CD1c-positive myeloid dendritic cell (primary cell): Measurements from ENCODE around the gene NPR2.

Experiments
- DNase-seq: peaks from one replicate; pipeline ENCODE4 v3.0.0-alpha.2; 2016; ENCODE audit errors: extremely low spot score

NPR2 gene

DNA sequence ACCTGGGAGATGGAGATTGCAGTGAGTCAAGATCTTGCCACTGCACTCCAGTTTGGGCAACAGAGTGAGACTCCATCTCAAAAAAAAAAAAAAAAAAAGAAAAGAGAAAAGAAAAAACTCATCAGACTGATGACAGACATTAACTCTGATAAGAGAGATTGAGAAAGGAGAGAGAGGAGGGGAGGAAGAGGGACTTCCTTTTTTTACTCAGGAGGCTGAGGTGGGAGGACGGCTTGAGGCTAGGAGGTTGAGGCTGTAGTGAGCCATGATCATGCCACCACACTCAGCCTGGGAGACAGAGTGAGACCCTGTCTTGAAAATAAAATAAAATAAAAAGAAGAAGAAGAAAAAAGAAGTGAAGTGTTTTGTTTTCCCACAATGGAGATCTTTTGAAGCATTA lies 27.6 kb upstream of the NPR2 start:
- DNase-seq = no peak

- DNase-seq = no peak
Observed at GRCh38 chr9:35766997-35767396, 24.4 kb upstream of the NPR2 start.

GRCh38 chr9:35767458-35767857 lies 23.9 kb upstream of the NPR2 start:
- DNase-seq = no peak

GRCh38 chr9:35769763-35770162 lies 21.6 kb upstream of the NPR2 start:
- no peak for DNase-seq

DNA sequence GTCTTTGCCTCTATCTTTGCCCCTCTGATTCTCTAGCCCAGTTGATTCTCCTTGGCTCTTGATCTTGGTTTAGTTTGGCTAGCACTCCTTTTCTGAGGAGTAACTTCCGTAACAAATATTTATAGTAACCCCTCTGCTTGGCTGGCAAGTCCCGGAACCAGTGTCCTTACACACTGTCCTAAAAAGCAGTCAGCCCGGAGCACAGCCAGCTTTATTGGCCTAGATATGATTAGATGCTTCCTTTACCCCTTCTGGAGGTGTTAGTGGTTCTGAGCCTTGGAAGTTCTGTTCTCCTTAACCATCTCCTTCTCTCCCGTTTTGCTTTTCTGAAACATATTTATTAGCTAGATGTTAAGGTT lies 20.3 kb upstream of the NPR2 start:
- DNase-seq = no peak

DNA sequence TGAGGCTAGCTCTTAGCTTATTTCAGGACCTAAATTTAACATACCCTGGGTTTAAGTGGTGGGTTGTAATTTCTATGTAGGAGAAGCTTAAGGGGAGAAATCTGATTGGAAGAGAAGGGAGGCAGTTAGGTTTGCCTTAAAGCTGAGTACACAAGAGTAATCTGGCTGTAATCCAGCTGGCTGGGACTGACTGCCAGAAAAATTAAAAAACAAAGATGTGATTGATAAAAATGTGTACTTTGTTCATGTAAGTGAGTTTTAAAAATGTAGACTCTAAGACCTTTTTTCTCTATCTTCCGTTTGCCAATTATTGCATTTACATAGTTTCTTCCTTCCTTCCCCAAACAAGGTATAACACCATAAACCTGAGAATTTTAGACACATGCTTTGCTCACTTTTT lies 19.9 kb upstream of the NPR2 start:
- DNase-seq = no peak

- no peak for DNase-seq
Observed at GRCh38 chr9:35771943-35772342, 19.4 kb upstream of the NPR2 start.

- DNase-seq = peak; percentile 66
Observed at GRCh38 chr9:35774907-35775635, 16.3 kb upstream of the NPR2 start.

- DNase-seq = no peak
Observed at GRCh38 chr9:35776018-35776417, 15.4 kb upstream of the NPR2 start.

- no peak for DNase-seq
Observed at GRCh38 chr9:35778496-35778895, 12.9 kb upstream of the NPR2 start.

- no peak for DNase-seq
Observed at GRCh38 chr9:35781066-35781465, 10.3 kb upstream of the NPR2 start.

DNA sequence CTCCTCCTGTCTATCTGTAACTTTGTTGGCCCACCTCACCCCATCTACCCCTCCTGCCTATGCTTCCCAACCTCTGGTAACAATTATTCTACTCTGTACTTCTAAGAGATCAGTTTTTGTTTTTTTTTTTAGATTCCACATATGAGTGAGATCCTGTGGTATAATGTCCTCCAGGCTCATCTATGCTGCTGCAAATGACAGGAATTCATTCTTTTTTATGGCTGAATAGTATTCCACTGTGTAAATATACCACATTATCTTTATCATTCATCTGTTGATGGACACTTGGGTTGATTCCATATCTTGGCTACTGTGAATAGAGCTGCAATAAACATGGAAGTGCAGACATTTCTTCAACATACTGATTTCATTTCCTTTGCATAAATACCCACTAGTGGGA lies 8.0 kb upstream of the NPR2 start:
- DNase-seq = no peak

GRCh38 chr9:35789541-35789940 lies 1.9 kb upstream of the NPR2 start:
- DNase-seq = no peak

DNA sequence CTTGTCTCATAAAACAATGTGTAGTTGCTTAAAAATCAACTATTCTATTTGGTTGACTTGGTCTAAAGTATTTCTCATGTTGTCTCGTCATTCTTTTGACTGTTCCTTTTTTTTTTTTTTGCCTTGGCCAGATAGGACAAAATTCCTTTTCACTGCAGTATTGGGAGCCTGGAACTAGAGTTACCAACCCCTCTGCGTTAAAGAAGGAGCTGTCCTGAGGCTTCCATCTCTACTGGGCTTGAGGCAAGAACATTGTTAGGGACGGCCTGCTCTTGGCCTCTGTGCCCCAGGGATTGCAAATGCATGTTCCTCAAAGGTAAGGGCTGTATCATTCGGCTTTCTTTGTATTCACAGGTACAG lies 1.4 kb upstream of the NPR2 start:
- DNase-seq = no peak

DNA sequence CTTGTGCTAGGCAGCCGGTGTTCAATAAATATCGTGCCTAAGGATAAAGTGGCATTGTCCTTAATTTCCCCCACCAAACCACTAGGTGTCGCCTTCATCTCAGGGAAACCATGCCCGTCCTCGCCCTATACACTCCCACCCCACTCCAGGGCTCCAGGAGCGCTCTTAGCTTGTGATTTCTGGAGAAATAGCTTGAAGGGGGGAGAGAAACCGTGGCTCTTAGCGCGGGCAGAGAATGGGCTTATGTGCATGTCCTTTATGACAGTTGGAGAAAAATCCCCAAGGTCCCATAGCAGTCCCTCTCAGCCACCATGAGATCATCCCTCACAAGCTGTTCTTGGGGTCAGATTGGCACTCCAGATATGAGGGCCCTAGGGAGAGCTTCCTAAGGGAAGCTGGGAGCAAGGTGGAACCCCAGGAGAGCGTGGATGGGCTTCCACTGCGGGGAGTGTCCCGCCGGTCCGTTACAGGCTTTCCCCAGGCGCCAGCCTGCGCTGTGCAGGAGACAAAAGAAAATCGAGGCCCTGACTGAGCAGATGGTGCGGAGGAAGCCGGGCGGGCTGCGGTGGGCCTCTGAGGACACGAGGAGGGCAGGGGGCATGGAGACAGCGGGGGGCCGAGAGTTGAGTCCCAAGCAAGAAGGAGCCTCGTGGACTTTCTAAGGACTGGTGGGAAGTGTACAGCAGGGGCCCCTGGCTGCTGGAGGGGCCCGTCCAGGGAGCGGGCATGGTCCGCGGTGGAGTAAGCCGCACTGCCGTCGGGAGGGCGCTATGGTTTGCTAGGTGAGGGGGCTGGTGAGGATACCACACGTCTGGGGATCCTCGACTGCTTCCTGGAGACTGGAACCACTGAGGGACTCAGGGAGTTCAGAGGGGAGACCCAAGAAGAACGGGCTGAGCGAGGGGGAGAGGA lies 750 bp upstream of the NPR2 start:
- DNase-seq = peak; percentile 79

GRCh38 chr9:35792024-35792813 lies 828 bp downstream of the NPR2 start:
- no peak for DNase-seq

DNA sequence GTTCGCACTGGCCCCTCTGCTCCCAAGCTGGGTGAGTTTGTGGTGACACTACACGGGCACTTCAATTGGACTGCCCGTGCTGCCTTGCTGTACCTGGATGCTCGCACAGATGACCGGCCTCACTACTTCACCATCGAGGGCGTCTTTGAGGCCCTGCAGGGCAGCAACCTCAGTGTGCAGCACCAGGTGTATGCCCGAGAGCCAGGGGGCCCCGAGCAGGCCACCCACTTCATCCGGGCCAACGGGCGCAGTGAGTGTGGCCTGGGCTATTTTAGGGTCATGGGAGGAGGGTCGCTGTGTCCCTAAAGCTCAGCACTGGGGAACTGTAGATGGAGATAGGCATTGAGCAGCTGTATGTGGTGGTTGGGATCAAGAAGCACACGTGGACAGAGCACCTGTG lies 1.4 kb downstream of the NPR2 start:
- DNase-seq = no peak

DNA sequence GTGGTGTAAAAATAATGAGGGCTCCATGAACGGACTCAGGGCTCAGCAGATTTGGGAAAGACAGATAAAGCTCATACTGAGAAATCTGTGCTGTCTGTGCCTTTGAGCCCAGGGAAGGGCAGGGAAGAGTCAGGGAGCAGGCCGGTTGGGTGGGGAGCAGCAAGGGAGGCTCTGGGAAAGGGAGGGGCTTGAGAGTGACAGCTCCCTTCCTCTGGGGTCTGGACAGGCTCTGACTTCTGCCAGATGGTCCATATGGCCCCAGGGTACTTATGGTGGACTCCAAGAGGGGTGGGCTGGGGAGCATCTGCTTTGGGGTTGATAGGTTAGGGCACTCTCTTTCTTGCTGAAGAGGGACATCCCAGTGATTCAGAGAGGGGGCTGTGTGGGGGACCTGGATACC lies 2.1 kb downstream of the NPR2 start:
- DNase-seq = no peak

DNA sequence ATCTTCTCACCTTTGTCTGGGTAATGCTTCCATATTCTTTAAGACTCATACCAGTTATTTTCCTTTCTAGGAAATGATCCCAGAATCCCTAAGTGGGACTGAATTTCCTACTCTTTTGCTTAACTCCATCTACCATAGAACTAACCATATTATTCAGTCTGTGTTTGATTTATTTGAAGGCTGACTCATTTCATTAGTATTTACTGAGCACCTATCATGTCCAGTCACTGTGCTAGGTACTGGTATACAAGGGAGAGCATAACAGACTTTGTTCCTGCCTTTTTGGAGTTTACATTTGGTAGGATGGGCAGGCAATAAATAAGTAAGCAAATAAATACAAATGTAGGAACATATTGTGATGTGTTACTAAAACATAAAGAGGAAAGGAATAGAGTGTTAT lies 4.3 kb downstream of the NPR2 start:
- DNase-seq = no peak

GRCh38 chr9:35797311-35798109 lies 6.1 kb downstream of the NPR2 start:
- no peak for DNase-seq

GRCh38 chr9:35798658-35799374 lies 7.4 kb downstream of the NPR2 start:
- DNase-seq = no peak
